GM12801 (cell line): ENCODE data around the gene PAK1.

Experiments used
- CTCF ChIP-seq: IDR thresholded peaks from one replicate; pipeline ENCODE4 v1.5.1; 2011; ENCODE audit warnings: control low read depth; ENCODE audit not compliant: insufficient read length; ENCODE audit errors: extremely low read depth

The PAK1 gene

GRCh38 chr11:77467233-77467632 lies 6.7 kb downstream of the PAK1 start:
- TF ChIP-seq CTCF: no peak

GRCh38 chr11:77457340-77457739 lies 16.6 kb downstream of the PAK1 start:
- TF ChIP-seq CTCF: no peak

- no peak for TF ChIP-seq CTCF
Measured at GRCh38 chr11:77455740-77456139, 18.2 kb downstream of the PAK1 start.

- TF ChIP-seq CTCF: no peak
Measured at GRCh38 chr11:77454867-77455655, 18.8 kb downstream of the PAK1 start.

GRCh38 chr11:77450227-77450626 lies 23.7 kb downstream of the PAK1 start:
- TF ChIP-seq CTCF: no peak

- no peak for TF ChIP-seq CTCF
Measured at GRCh38 chr11:77449784-77450183, 24.1 kb downstream of the PAK1 start.

GRCh38 chr11:77449060-77449521 lies 24.8 kb downstream of the PAK1 start:
- TF ChIP-seq CTCF: no peak
